Natural killer cell (primary cell): ENCODE measurements around the gene NOS1AP. TPM values are rescaled to one million over a fixed set of nuclear protein-coding genes. Genes with fewer than 3 reads are reported as not detected.

Experiments
- ATAC-seq, 3 donors: fragments of 150-1000 bp in 2 of 3; fragments of 200-7000 bp in 1 of 3; cut with Tn5 transposase; 1 replicate in 1 of 3; 2 replicates in 2 of 3; pipeline ENCODE4 v1.10.0; 2021; ENCODE audit warnings: mild to moderate bottlenecking in 2 of 3, moderate library complexity in 2 of 3
- DNase-seq, 2 donors: peaks; one replicate each; pipeline versions ENCODE4 v3.0.0 to v3.0.0-alpha.2; 2013 to 2021; ENCODE audit warnings: mixed read lengths in 1 of 2
- H3K27ac ChIP-seq: one replicate; pipeline ENCODE4 v1.5.1; 2013; ENCODE audit warnings: mild to moderate bottlenecking, low read length
- H3K27me3 ChIP-seq: one replicate; pipeline ENCODE4 v1.6.1; 2013; ENCODE audit warnings: low read length; ENCODE audit not compliant: control insufficient read depth, insufficient read depth
- H3K36me3 ChIP-seq: one replicate; pipeline ENCODE4 v1.6.1; 2013; ENCODE audit warnings: low read length; ENCODE audit not compliant: control insufficient read depth, insufficient read depth
- H3K4me1 ChIP-seq: one replicate; pipeline ENCODE4 v1.6.1; 2013; ENCODE audit warnings: low read length; ENCODE audit not compliant: control insufficient read depth, insufficient read depth
- H3K4me3 ChIP-seq: one replicate; pipeline ENCODE4 v1.5.1; 2013; ENCODE audit warnings: low read length
- H3K9me3 ChIP-seq: one replicate; pipeline ENCODE4 v1.6.1; 2013; ENCODE audit warnings: low read length; ENCODE audit not compliant: control insufficient read depth, insufficient read depth
- H3K27ac Mint-ChIP-seq, 2 donors: one replicate each; pipeline ENCODE4 v1.8.0; 2022; ENCODE audit warnings: mild to moderate bottlenecking in 2 of 2, mixed read lengths in 2 of 2, moderate library complexity in 1 of 2
- H3K27me3 Mint-ChIP-seq, 2 donors: one replicate each; pipeline ENCODE4 v1.8.0; 2022; ENCODE audit warnings: low read depth in 2 of 2, mixed read lengths in 2 of 2
- H3K36me3 Mint-ChIP-seq: one replicate; pipeline ENCODE4 v1.8.0; 2022; ENCODE audit warnings: mixed read lengths
- H3K4me1 Mint-ChIP-seq, 2 donors: one replicate each; pipeline ENCODE4 v1.8.0; 2022; ENCODE audit warnings: mixed read lengths in 2 of 2
- H3K4me3 Mint-ChIP-seq: one replicate; pipeline ENCODE4 v1.8.0; 2022; ENCODE audit warnings: mild to moderate bottlenecking, moderate library complexity, mixed read lengths
- H3K9me3 Mint-ChIP-seq, 2 donors: one replicate each; pipeline ENCODE4 v1.8.0; 2022; ENCODE audit warnings: mixed read lengths in 2 of 2
- WGBS: methylation state at CpG from one replicate; pipeline ENCODE4 v1.1.7; 2013; ENCODE audit warnings: missing lambda C conversion rate; ENCODE audit not compliant: insufficient coverage; 5-methylcytosine and 5-hydroxymethylcytosine counted together
- intact Hi-C: fragments of 100-400 bp; cut with micrococcal nuclease; formaldehyde crosslinking; loops from one replicate; pipeline ENCODE4 v1.14.2; 2022
- total RNA-seq, 4 donors: library from RNA; stranded (reverse); fragments of 120-200 nt in 1 of 4; gene quantifications; one replicate each; pipeline versions ENCODE4 v1.2.3 to v1.2.4, GENCODE V29; 2013 to 2022
- TF ChIP-seq, protein P1 (sequence below): fragments of 200-600 bp; IDR thresholded peaks from one replicate; pipeline ENCODE4 v1.8.0; 2022; ENCODE audit warnings: antibody characterized with exemption

The NOS1AP gene
- total RNA-seq, 3 donors from 2014 or later (not counting 1 experiment from before 2014, with no cell fraction given) = 0.09 to 0.20 TPM; not detected in 1

- TF ChIP-seq, protein P1, sequence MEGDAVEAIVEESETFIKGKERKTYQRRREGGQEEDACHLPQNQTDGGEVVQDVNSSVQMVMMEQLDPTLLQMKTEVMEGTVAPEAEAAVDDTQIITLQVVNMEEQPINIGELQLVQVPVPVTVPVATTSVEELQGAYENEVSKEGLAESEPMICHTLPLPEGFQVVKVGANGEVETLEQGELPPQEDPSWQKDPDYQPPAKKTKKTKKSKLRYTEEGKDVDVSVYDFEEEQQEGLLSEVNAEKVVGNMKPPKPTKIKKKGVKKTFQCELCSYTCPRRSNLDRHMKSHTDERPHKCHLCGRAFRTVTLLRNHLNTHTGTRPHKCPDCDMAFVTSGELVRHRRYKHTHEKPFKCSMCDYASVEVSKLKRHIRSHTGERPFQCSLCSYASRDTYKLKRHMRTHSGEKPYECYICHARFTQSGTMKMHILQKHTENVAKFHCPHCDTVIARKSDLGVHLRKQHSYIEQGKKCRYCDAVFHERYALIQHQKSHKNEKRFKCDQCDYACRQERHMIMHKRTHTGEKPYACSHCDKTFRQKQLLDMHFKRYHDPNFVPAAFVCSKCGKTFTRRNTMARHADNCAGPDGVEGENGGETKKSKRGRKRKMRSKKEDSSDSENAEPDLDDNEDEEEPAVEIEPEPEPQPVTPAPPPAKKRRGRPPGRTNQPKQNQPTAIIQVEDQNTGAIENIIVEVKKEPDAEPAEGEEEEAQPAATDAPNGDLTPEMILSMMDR = no peak
- H3K27ac Mint-ChIP-seq = no peak overlapping the region
- Histone ChIP-seq H3K27ac (no peak overlapping the region), H3K36me3 (no peaks in the 10 kb centered on the region), H3K4me1 (no peaks in the 10 kb centered on the region), H3K4me3 (no peak overlapping the region), H3K27me3 (no peaks in the 10 kb centered on the region), H3K9me3 (no peaks in the 10 kb centered on the region)
- peaks cover 0 to 6% of the 10 kb centered on the region in 2 donors for H3K4me1 Mint-ChIP-seq
- peaks cover 17 to 52% of the 10 kb centered on the region in 2 donors for H3K27me3 Mint-ChIP-seq
- 78% methylated on average over 1 of the region's 1 CpG for WGBS
- H3K9me3 Mint-ChIP-seq = no peaks in the 10 kb centered on the region
- intact Hi-C loops = no loop called here
- H3K36me3 Mint-ChIP-seq = no peaks in the 10 kb centered on the region
- DNase-seq (no peak), ATAC-seq (no peak)
- H3K4me3 Mint-ChIP-seq = no peak overlapping the region
Measured at GRCh38 chr1:162233937-162234336, 164.4 kb downstream of the NOS1AP start.

DNA sequence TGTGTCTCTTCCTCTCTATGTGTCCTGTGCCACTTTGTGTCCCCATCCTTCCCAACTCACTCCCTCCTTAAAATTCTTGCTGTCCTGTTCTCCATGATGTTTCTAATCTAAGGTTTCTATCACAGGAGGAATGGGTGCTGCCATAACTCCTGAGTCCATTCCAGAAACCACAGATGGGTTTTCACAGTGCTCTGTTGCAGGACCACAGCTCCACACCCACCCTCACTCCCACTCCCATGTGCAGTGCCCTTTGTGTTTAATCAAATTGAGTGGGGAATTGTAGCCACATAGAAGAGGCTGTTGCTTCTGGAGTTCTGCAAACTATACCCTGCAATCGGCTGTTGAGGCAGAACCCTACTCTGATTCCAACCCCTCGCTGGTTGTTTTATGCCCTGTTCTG is 165.1 kb downstream of the NOS1AP start:
- Histone ChIP-seq H3K4me3 (no peak overlapping the region), H3K27me3 (no peaks in the 10 kb centered on the region), H3K36me3 (no peaks in the 10 kb centered on the region), H3K9me3 (no peaks in the 10 kb centered on the region), H3K4me1 (no peaks in the 10 kb centered on the region), H3K27ac (no peak overlapping the region)
- 92% methylated on average over 2 of the region's 2 CpGs for WGBS
- Mint-ChIP-seq H3K4me1 (peaks cover 0 to 3% of the 10 kb centered on the region in 2 donors), H3K36me3 (no peaks in the 10 kb centered on the region), H3K27ac (no peak overlapping the region), H3K4me3 (no peak overlapping the region), H3K9me3 (no peaks in the 10 kb centered on the region), H3K27me3 (peaks cover 21 to 51% of the 10 kb centered on the region in 2 donors)
- ATAC-seq (no peak), DNase-seq (no peak)
- TF ChIP-seq, protein P1 = no peak
- intact Hi-C loops = no loop called here

DNA sequence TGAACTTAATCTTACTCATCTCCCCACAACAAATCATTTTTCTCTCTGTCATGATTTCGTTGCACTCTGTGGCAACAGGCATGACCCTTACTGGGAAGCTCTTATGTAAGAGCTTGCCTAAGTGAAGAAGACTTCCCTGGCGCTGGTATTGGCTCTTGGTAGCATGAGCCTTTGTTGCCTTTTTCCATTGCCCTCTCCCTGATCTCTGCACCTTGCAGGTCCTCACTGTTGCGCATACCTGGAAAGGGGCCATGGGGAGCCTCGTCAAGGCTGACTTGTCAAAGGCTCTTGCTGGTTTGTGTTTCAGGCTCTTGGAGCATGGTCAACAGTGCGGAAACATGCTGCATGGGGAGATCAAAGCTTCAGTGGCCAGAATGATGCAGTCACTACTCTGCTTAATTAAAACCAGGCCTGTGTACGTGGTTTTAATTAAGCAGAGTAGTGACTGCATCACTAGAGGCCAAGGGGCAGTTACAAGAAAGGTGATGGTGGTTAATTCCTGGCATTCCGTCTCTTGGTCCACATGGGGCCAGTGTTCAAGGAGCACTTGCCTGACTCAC is 165.8 kb downstream of the NOS1AP start:
- Histone ChIP-seq H3K4me1 (no peaks in the 10 kb centered on the region), H3K27ac (no peak overlapping the region), H3K9me3 (no peaks in the 10 kb centered on the region), H3K36me3 (no peaks in the 10 kb centered on the region), H3K4me3 (no peak overlapping the region), H3K27me3 (no peaks in the 10 kb centered on the region)
- H3K27me3 Mint-ChIP-seq = peaks cover 16 to 44% of the 10 kb centered on the region in 2 donors
- TF ChIP-seq, protein P1 = no peak
- no peak overlapping the region for H3K27ac Mint-ChIP-seq
- H3K4me3 Mint-ChIP-seq = no peak overlapping the region
- no peaks in the 10 kb centered on the region for H3K4me1 Mint-ChIP-seq
- DNase-seq (no peak), ATAC-seq (no peak)
- WGBS = 85% methylated on average over 7 of the region's 7 CpGs
- intact Hi-C loops = no loop called here
- H3K9me3 Mint-ChIP-seq = no peaks in the 10 kb centered on the region
- no peaks in the 10 kb centered on the region for H3K36me3 Mint-ChIP-seq

DNA sequence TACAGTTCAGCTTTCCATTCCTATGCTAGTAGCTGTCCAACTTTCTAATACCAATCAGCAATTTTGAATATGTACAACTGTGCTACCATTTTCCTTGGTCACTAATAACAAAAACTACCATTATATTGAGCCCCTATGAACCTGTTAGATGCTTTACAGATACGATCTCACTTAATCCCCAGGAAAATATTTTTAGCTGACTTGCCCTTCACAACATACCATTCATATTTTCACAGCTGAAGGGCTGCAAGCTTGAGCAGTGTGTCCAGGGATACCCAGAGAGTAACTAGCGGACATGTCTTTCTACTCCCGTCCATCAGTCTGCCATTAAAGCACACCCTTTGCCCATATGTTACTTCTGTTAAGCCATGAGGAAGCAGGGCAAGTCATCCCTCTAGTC is 166.7 kb downstream of the NOS1AP start:
- Histone ChIP-seq H3K4me1 (no peaks in the 10 kb centered on the region), H3K9me3 (no peaks in the 10 kb centered on the region), H3K27ac (no peak overlapping the region), H3K4me3 (no peak overlapping the region), H3K27me3 (no peaks in the 10 kb centered on the region), H3K36me3 (no peaks in the 10 kb centered on the region)
- peaks cover 25 to 53% of the 10 kb centered on the region in 2 donors for H3K27me3 Mint-ChIP-seq
- intact Hi-C loops = no loop called here
- TF ChIP-seq, protein P1 = no peak
- no peaks in the 10 kb centered on the region for H3K4me1 Mint-ChIP-seq
- DNase-seq (no peak), ATAC-seq (peak in 1 of 3 donors; percentile 39)
- WGBS = 89% methylated on average over 3 of the region's 3 CpGs
- no peak overlapping the region for H3K27ac Mint-ChIP-seq
- no peaks in the 10 kb centered on the region for H3K9me3 Mint-ChIP-seq
- H3K36me3 Mint-ChIP-seq = no peaks in the 10 kb centered on the region
- H3K4me3 Mint-ChIP-seq = no peak overlapping the region
